Suprapubic skin (tissue), 4 donors: ENCODE results near the gene MTSS2. TPM values are rescaled to one million over a fixed set of nuclear protein-coding genes. Genes with fewer than 3 reads are reported as not detected.

Experiments used
- DNase-seq, 2 donors: peaks; one replicate each; pipeline ENCODE4 v3.0.0-alpha.2; 2019; ENCODE audit warnings: low spot score in 2 of 2
- H3K27ac ChIP-seq: fragments of 200-600 bp; sonication (generic); one replicate; pipeline ENCODE4 v1.5.1; 2019
- H3K27me3 ChIP-seq: fragments of 200-600 bp; sonication (generic); one replicate; pipeline ENCODE4 v1.5.1; 2019
- H3K36me3 ChIP-seq: fragments of 200-600 bp; sonication (generic); one replicate; pipeline ENCODE4 v1.5.1; 2019
- H3K4me1 ChIP-seq: fragments of 200-600 bp; sonication (generic); one replicate; pipeline ENCODE4 v1.5.1; 2019
- H3K4me3 ChIP-seq: fragments of 200-600 bp; sonication (generic); one replicate; pipeline ENCODE4 v1.5.1; 2019; ENCODE audit warnings: mild to moderate bottlenecking
- H3K9me3 ChIP-seq: fragments of 200-600 bp; sonication (generic); one replicate; pipeline ENCODE4 v1.5.1; 2019
- CTCF ChIP-seq, 2 donors: fragments of 200-600 bp in 1 of 2; fragments of 450-650 bp in 1 of 2; sonication (generic) in 1 of 2; IDR thresholded peaks; one replicate each; pipeline ENCODE4 v1.5.1; 2016 to 2019; ENCODE audit warnings: antibody characterized with exemption in 2 of 2, mild to moderate bottlenecking in 1 of 2, moderate library complexity in 1 of 2
- EP300 ChIP-seq: sonication (generic); formaldehyde crosslinking; IDR thresholded peaks from one replicate; pipeline ENCODE4 v1.6.1; 2017; ENCODE audit warnings: antibody characterized with exemption
- POLR2A ChIP-seq, 2 donors: fragments of 450-650 bp; IDR thresholded peaks; one replicate each; pipeline ENCODE4 v1.6.1; 2017; ENCODE audit warnings: antibody characterized with exemption in 2 of 2, mild to moderate bottlenecking in 2 of 2, moderate library complexity in 2 of 2
- POLR2AphosphoS5 ChIP-seq, 3 donors: sonication (generic); formaldehyde crosslinking; IDR thresholded peaks; one replicate each; pipeline ENCODE4 v1.6.1; 2017; ENCODE audit warnings: antibody characterized with exemption in 3 of 3
- WGBS: methylation state at CpG from one replicate; pipeline ENCODE4 v1.1.5; 2018; 5-methylcytosine and 5-hydroxymethylcytosine counted together
- total RNA-seq, 4 donors: library from RNA; depleted of rRNA; stranded (reverse); fragments of >200 nt; gene quantifications; one replicate each; pipeline ENCODE4 v1.1.0, GENCODE V29; 2016

The MTSS2 gene
- total RNA-seq, 4 donors from 2014 or later: 30.1 to 58.7 (median 42.6) TPM

GRCh38 chr16:70720425-70721201 is 34.8 kb upstream of the MTSS2 start:
- WGBS: 86% methylated on average over 18 of the region's 18 CpGs
- no peak for DNase-seq
- Histone ChIP-seq H3K9me3 (no peaks in the 10 kb centered on the region), H3K4me1 (peaks cover 25% of the 10 kb centered on the region), H3K4me3 (no peak overlapping the region), H3K27ac (no peak overlapping the region), H3K27me3 (no peaks in the 10 kb centered on the region), H3K36me3 (peaks cover 6% of the 10 kb centered on the region)
- TF ChIP-seq POLR2AphosphoS5 (IDR thresholded peaks at IDR 0.05) (no peak), EP300 (no peak), POLR2A (IDR thresholded peaks at IDR 0.05) (no peak)

GRCh38 chr16:70717065-70717464 is 31.2 kb upstream of the MTSS2 start:
- Histone ChIP-seq H3K36me3 (peaks cover 6% of the 10 kb centered on the region), H3K27me3 (no peaks in the 10 kb centered on the region), H3K4me1 (peaks cover 34% of the 10 kb centered on the region), H3K27ac (no peak overlapping the region), H3K4me3 (no peak overlapping the region), H3K9me3 (no peaks in the 10 kb centered on the region)
- no peak for TF ChIP-seq POLR2A (IDR thresholded peaks at IDR 0.05)
- no peak for TF ChIP-seq CTCF (IDR thresholded peaks at IDR 0.05)
- no peak for TF ChIP-seq EP300
- no peak for DNase-seq
- 95% methylated on average over 8 of the region's 9 CpGs for WGBS

- no peak for TF ChIP-seq CTCF (IDR thresholded peaks at IDR 0.05)
- no peak for TF ChIP-seq POLR2AphosphoS5 (IDR thresholded peaks at IDR 0.05)
- no peak for TF ChIP-seq EP300
- H3K4me3 ChIP-seq: peak overlapping the region; percentile 2
- no peaks in the 10 kb centered on the region for H3K9me3 ChIP-seq
- peak overlapping the region; percentile 70 for H3K27ac ChIP-seq
- no peaks in the 10 kb centered on the region for H3K36me3 ChIP-seq
- 44% methylated on average over 6 of the region's 6 CpGs for WGBS
- no peaks in the 10 kb centered on the region for H3K27me3 ChIP-seq
- peaks cover 34% of the 10 kb centered on the region for H3K4me1 ChIP-seq
- no peak for DNase-seq
Observed at GRCh38 chr16:70715860-70716357, 30.1 kb upstream of the MTSS2 start.

- H3K9me3 ChIP-seq: no peaks in the 10 kb centered on the region
- peaks cover 35% of the 10 kb centered on the region for H3K4me1 ChIP-seq
- H3K4me3 ChIP-seq: peak overlapping the region; percentile 2
- no peaks in the 10 kb centered on the region for H3K27me3 ChIP-seq
- 47% methylated on average over 20 of the region's 23 CpGs for WGBS
- no peak for TF ChIP-seq POLR2AphosphoS5 (IDR thresholded peaks at IDR 0.05)
- no peak for TF ChIP-seq POLR2A (IDR thresholded peaks at IDR 0.05)
- no peak for TF ChIP-seq CTCF (IDR thresholded peaks at IDR 0.05)
- TF ChIP-seq EP300: no peak
- H3K36me3 ChIP-seq: no peaks in the 10 kb centered on the region
- peak overlapping the region; percentile 79 for H3K27ac ChIP-seq
- DNase-seq: no peak
Observed at GRCh38 chr16:70715055-70715858, 29.4 kb upstream of the MTSS2 start.

GRCh38 chr16:70714581-70715054 is 28.8 kb upstream of the MTSS2 start:
- Histone ChIP-seq H3K4me3 (no peak overlapping the region), H3K27me3 (no peaks in the 10 kb centered on the region), H3K36me3 (no peaks in the 10 kb centered on the region), H3K4me1 (peaks cover 41% of the 10 kb centered on the region), H3K27ac (peak overlapping the region; percentile 79), H3K9me3 (no peaks in the 10 kb centered on the region)
- TF ChIP-seq POLR2A (IDR thresholded peaks at IDR 0.05) (no peak), POLR2AphosphoS5 (IDR thresholded peaks at IDR 0.05) (no peak), EP300 (no peak), CTCF (IDR thresholded peaks at IDR 0.05) (no peak)
- no peak for DNase-seq
- 62% methylated on average over 5 of the region's 10 CpGs for WGBS
